Stimulated activated CD8-positive, alpha-beta memory T cell treated with anti-CD3 and anti-CD28 coated beads, Interleukin-4, amount 100 ng/mL, for 4 hours (primary cell): Measurements from ENCODE around the gene GCH1.
"Not testable (repeated sequence)": the region's sequence is repeated elsewhere in the genome, so short reads cannot be mapped to it uniquely, and the experiment has no call there.

Experiments used
- DNase-seq, 2 donors: peaks; one replicate each; pipeline ENCODE4 v3.0.0-alpha.2; 2020; ENCODE audit warnings: low read depth in 2 of 2, low spot score in 1 of 2

Gene GCH1

DNA sequence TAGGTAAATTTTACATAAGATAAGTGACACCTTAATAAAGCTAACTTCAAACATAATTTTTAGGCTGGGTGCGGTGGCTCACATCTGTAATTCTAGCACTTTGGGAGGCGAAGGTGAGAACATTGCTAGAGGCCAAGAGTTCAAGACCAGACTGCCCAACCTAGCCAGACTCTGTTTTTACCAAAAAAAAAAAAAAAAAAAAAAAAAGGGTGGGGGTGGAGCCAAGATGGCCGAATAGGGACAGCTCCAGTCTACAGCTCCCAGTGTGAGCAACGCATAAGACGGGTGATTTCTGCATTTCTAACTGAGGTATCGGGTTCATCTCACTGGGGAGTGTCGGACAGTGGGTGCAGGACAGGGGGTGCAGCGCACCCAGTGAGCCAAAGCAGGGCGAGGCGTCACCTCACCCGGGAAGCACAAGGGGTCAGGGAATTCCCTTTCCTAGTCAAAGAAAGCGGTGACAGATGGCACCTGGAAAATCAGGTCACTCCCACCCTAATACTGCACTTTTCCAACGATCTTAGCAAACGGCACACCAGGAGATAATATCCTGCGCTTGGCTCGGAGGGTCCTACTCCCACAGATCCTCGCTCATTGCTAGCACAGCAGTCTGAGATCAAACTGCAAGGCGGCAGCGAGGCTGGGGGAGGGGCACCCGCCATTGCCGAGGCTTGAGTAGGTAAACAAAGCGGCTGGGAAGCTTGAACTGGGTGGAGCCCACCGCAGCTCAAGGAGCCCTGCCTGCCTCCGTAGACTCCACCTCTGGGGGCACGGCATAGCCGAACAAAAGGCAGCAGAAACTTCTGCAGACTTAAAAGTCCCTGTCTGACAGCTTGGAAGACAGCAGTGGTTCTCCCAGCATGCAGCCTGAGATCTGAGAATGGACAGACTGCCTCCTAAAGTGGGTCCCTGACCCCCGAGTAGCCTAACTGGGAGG is 32.2 kb downstream of the GCH1 start:
- not testable (repeated sequence) for DNase-seq

DNA sequence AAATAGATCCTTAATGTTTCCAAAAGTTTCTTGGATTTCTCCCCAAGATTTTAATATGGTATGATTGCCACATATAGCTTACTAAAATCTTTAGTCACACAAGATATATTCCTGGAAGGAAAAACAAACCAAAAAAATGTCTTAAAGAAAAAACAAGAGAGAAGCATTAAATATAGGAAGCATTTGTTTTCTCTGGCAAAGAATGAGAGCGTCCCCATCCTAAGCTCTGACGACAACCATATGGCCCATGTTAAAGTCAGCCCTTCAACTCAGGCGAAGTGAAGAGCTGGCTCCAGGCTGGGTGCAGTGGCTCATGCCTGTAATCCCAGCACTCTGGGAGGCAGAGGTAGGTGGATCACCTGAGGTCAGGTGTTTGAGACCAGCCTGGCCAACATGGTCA is 35.6 kb downstream of the GCH1 start:
- DNase-seq, result no peak

DNA sequence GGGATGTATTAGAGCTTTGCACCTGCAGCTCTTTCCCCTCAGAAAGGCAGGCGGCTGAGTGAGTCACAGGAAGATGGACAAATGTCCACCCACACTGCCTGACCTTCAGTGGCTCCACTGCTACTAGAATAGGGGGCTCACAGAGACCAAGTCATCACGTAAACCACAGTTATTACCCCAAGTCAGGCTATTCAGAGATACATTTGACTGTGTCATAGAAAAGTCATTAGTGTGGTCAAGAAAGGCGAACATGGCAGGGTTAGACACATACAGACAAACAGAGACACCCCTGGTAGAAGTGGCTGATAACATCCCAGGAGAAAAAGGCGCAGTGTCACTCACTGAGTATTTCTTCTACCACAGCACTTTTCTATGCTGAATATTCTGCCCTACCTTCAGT is 36.0 kb downstream of the GCH1 start:
- DNase-seq, result no peak

DNA sequence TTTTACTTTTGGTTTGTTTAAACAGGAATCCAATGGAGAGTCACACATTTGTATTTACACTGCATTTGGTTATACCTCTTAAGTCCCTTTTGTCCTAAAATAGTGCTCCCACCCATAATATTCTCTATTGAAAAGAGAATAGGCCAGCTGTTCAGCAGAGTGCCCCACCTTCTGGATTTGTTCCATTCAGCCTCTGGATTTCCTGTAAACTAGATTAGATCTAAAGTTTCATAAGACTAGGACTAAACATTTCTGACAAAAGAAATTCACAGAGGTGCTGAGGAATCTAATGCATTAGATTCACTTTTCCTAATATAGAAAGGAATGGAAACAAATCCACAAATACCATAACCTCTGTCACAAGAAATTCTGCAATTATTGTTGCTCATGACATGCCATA is 38.1 kb downstream of the GCH1 start:
- no peak for DNase-seq

DNA sequence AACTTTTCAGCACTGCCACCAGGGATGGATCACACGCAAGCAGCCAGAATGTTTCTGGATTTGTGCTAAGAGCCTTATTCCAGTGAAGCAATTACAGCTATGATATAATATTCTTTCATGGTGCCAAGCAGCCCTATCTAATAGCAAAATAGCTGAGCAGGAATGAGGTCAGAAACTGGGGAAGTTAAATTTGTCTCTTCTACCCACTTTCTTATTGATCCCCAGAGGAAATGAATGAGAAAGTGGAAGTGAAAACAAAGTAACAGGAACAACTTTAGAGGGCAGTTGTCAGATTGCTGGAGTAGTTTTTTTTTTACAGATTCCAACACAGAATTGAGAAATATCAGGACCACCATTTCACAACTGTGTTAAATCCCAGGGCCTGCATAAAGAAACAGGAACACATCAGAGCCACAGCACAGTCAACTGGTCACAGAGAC is 44.8 kb downstream of the GCH1 start:
- no peak for DNase-seq

DNA sequence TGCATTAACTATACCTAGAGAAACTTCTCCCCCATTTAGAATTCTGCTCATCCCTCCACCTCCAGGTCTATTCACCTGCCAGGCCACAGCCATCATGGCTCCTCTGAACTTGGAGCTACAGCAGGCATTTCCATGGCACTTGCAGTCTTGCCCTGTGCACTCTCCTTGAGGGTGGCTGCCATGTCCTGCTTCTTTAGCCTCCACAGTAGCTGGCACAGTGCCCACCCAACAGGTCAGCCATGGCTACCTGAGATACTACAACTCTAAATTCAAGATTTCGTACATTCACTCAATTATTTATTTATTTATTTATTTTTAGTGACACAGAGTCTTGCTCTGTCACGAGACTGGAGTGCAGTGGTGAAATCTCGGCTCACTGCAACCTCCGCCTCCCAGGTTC is 46.5 kb downstream of the GCH1 start:
- no peak for DNase-seq

DNA sequence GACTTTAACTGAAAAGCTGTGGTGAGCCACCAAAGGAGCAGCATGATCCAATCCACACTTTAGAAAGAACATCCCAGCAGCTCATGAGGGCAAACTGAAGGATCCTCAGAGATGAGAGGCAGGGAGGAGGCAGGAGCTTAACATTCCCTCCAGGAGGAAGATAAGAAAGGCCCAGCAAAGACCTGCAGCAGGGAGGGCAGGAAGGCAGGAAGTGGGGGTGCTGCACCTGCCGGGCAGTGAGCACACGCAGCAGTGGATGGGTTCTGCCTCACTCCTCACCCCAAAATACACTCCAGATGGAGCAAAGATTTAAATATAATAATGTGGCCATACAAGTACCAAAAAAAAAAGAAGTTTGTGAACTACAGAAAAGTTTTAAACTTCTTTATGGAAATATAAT is 48.4 kb downstream of the GCH1 start:
- DNase-seq, result no peak

DNA sequence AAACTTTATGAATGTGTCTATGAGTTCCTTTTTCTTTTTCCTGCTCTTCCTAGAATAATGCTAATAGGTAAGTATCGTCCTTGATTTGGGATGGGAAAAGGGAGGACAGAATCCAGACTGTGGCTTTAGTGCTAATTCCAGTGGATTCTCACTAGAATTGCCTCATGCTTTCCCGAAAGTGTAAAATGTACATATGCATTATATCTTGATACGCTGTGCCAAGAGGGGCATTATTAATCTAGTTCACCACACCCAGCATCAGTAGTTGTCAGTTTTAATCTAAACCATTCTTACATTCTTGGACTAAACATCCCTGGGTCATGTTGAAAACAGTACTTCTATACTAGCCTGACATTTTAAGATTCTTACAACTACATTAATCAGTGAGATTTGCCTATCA is 49.3 kb downstream of the GCH1 start:
- no peak for DNase-seq

DNA sequence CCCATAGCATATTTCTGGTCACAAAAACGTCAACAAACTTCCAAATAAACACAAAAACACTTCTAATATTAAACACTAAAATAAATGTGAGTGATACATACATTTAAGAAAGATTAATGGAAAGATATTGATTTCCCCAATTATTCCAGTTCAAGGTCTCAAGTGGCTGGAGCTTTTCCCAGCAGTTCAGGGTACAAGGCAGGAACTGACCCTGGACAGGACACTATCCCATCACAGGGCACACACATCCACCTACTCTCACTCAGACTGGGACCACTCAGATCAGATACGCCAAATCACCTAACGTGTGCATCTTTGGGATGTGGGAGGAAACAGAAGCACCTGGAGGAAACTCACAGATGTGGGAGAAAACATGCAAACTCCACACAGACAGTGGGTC is 50.4 kb downstream of the GCH1 start:
- DNase-seq, result no peak

DNA sequence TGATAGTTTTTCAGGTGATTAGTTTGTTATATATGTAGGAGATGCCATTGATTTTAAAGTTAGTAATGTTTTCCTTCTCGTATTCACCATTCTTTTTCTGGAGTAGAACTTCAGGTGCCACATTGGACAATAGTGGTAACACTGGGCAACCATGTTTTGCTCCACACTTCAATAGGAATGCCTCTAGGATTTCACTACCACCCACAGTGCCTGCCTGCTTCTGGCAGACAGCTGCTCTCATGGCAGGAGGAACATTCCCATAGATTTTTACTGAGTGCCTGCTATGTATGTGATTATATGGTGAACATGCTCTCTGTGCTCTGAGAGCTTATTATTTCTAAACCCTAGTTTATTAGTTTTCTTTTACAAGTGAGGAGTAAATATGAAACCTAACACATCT is 53.7 kb downstream of the GCH1 start:
- DNase-seq, result no peak

DNA sequence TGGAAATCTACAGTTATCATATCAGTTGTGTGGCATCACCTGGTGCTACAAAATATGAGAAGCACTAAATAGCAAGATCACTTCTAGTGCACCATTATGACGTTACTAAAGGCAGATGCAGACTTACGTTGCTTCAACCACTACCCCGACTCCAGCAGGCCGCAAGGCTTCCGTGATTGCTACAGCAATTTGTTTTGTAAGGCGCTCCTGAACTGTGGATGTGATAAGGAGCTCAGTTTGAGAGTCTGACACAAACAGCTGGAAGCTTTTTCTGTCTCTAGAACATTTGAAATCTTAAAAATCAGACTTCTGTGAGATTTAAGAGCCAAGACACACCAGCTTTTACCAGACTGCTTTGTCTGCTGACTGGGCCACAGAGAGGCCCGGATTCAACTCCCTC is 57.0 kb downstream of the GCH1 start:
- DNase-seq, result no peak

DNA sequence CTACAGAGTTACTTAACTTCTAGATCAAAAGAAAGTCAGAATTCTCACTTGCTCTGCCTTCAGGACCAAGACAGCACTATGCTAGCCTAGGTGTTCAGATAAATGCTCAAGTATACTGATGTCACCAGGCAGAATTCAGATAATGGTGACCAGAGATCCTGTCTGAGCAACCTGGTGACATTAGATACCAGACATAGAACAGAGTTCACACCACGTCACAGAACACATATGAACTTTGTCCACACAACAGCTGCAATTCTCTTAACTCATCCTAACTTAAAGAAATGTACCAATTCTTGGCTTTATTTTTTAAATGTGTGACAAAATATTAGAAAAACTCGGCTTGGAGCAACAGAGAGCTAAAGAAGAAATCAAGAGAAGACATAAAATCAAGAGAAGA is 58.1 kb downstream of the GCH1 start:
- DNase-seq, result no peak

DNA sequence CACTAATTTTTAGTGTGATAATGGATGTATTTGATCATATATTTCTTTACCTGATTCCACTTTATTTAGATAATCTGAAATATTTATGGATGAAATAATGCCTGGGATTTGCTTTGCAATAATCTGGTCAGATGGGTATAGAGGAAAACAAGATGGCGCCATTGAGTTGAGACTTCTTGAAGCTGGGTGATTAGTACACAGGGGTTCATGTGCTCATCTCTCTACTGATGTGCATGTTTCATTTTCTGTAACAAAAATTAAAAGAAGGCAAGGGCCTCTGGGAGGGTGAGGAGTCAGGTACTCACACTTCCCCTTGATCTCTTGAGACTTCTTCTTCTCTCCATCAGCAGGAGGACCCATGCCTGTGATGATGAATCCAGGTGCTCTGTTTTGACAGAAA is 61.8 kb downstream of the GCH1 start:
- DNase-seq, result no peak

DNA sequence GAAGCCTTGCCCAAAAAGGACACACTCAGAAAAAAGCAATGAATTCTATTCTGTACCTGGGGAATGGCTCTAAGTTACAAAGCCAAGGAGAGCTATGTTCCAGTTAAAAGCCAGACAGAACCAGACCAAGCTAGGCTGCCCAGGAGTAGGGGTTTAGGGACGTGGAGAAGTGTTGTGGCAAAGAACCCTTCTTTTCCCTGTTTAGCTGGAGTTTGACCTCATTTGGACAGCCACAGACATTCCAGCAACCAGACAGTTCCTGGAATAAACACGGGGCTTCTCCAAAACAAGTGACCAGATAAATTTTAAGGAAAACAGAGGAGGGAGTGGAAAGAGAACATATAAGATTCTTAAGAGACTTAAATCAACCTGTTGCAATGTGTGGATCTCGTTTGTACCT is 62.3 kb downstream of the GCH1 start:
- DNase-seq, result no peak

DNA sequence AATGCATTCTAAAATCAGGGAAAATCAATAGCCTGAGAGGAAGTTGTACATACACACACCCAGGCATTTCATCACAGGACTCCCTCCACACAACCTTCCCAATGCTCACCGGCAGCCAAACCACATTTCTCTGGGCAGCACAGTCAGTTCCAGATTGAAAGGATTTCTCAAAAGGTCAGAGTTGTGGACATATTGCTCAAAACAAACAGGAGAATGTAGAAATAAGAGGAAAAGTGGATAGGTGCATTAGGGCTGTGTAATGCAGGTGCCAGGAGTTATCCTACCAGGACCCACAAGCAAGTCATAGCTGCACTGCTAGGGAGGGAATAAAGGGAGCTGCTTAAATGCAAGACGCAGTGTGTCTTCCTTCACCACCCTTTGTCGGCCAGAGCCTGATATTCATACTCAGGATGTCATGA is 62.9 kb downstream of the GCH1 start:
- DNase-seq, result no peak

DNA sequence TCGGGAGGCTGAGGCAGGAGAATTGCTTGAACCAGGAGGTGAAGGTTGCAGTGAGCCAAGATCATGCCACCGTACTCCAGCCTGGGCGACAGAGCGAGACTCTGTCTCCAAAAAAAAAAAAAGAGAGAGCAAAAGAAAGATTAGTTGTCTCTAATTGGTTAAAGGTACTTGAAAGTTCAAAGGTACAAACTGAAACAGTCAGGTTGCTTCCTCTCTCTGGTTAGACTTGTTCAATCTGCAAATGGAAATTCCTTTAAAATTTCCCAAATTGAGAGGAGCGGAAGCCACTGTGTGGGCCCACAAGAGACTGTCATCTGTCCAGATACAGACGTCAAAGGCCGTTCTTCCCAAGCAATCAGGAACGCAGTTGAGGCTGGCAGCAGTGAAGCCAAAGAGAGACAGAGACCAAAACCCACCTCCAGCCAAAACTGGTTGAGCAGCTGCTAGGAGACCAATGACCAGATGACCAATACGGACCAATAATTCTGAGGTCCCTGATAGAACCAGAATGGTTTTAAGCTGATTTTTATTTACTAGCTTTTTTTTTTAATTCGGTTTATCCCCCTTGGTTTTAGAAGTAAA is 63.6 kb downstream of the GCH1 start:
- no peak for DNase-seq

DNA sequence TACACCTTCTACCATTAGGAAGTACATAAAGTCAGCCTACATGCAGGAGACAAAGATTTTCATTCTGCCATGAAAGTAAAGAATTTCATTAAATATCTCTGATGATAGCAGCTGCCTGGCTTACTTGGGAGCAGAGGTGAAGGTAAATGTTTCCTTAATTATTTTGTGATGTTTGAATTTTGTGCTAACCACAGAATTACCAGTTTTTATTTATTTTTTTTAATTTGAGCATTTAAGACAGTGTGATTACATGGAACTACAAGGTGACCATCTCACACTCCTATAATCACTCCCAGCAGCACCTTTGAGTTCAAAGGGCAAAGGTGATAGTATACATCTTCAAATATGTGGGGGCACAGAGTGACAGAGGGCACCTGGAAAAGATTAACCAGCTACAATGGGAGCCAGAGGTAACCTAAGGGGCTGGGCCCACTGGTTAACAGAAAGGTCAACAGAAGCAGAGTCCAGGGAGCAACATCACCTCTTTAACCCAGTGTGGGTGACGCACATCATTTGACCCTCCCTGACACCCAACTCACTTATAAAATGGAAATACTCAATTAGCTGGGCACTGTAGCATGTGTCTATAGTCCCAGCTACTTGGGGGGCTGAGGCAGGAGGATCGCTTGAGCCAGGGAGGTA is 65.0 kb downstream of the GCH1 start:
- DNase-seq, result no peak

DNA sequence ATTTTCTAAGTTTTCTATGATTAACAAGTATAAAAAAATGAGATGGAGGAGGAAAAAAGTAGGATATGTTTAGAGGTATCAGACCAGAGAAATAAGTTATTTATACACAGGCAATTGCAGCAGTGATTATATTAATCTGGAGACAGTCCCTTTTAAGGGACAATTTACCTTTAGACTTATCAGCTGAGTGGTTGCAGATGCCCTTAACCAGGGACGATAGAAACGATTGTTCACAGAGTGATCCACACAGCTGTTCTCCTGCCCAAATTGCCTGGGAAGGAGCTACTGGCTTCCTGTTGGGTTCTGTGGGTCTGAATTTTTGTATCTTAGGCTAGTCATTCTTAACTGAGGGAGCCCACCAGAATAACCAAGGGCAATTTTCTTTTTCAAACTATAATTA is 66.4 kb downstream of the GCH1 start:
- DNase-seq, result no peak

DNA sequence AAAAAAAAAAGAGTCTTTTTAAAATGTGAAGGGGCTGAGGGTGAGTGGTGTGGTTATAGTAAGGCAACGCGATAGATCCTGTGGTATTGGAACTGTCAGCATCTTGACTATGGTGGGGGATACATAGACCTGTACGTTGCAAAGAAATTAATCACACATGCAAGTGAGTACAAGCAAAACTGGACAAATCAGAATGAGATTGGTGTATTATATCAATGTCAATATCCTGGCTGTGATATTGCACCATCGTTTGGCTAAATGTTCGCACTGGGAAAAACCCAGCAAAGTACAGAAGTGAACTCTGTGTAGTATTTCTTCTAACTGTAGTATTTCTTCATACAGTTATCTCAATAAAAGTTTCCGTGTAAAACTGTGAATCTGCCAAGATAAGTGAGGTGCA is 67.9 kb downstream of the GCH1 start:
- DNase-seq, result no peak

DNA sequence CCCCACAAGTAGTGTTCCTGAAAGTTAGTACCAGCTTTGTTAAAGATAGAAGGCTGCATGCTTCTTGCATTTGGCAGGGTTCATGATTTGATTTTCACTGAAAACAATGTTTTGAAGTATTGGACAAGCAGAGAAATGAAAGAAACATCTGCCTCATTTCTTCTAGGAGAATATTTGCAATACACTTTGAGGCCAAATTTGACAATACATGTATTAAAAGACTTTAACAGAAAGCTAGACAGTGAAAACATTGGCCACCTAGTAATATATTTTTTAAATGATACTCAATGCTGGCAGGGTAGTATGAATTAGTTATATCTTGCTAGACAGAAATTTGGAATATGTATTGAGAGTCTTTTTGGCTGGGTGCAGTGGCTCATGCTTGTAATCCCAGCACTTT is 68.5 kb downstream of the GCH1 start:
- no peak for DNase-seq

DNA sequence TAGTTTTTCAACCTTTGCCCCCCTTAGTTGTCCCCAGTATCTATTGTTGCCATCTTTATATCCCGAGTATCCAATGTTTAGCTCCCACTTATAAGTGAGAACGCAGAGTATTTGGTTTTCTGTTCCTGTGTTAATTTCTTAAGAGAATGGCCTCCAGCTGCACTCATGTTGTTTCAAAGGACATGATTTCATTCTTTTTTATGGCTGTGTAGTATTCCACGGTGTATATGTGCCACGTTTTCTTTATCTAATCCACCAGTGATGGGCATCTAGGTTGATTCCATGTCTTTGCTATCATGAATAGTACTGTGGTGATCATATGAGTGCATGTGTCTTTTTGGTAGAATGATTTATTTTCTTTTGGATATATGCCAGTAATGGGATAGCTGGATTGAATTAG is 72.0 kb downstream of the GCH1 start:
- DNase-seq, result no peak

DNA sequence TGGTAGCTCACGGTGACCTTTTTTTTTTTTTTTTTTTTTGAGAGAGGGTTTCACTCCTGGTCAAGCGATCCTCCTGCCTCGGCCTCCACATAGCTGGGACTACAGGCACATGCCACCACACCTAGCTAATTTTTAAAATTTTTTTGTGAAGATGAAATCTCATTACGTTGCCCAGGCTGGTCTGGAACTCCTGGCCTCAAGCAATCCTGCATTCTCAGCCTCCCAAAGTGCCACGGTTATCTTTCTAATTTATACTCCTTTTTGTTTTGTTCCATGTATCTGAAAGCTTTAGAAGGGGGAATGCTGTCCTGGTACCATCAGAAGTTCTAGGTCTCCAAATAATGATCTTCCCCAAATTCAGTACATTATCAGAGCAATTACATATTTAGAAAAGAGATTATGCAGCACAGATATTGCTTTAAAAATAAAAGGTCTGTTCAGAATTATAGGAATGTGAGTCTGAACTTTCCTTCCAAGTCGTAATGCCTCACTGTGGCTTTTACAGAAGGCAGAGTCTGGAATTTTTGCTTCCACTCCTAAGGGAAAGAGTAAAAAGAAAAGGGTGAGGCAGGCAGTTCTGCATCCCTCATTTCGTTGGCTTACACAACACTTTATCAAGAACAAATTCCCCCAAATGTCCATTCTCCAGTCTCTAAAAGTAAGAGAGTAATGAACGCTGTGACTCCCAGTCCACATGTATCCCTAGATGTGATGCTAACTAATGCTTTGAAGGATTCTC is 73.0 kb downstream of the GCH1 start:
- DNase-seq, result no peak
